PC-3 (cell line): Measurements from ENCODE around the gene SYCP2L. TPM values are rescaled to one million over a fixed set of nuclear protein-coding genes. Genes with fewer than 3 reads are reported as not detected.
"Not testable (repeated sequence)": the region's sequence is repeated elsewhere in the genome, so short reads cannot be mapped to it uniquely, and the experiment has no call there.

ENCODE experiments used
- ATAC-seq: fragments of 200-7000 bp; cut with Tn5 transposase; 2 replicates; pipeline ENCODE4 v1.9.1; 2020; ENCODE audit warnings: mild to moderate bottlenecking, moderate library complexity
- BruUV-seq: library from RNA; stranded (reverse); fragments of 400-500 nt; replicated peaks from 2 replicates; lab custom pipeline; 2021; lab: Mats Ljungman, UMichigan
- CTCF ChIA-PET: fragments of 300-600 bp; sonication (Branson Sonifier 250); formaldehyde crosslinking; loops from one replicate; lab custom pipeline; 2022; ENCODE audit warnings: antibody characterized with exemption; lab: Charles Lee
- POLR2A ChIA-PET: fragments of 300-600 bp; sonication (Branson Sonifier 250); formaldehyde crosslinking; loops from one replicate; lab custom pipeline; 2022; ENCODE audit warnings: antibody characterized with exemption; ENCODE audit not compliant: unreplicated experiment; lab: Charles Lee
- DNase-seq: peaks from one replicate; pipeline ENCODE4 v3.0.0-alpha.2; 2015
- H2AFZ ChIP-seq: fragments of 300-600 bp; sonication (generic); 2 replicates; pipeline ENCODE4 v1.6.0; 2016; ENCODE audit warnings: antibody characterized with exemption, low read length
- H3F3A ChIP-seq: fragments of 300-600 bp; sonication (generic); one replicate; pipeline ENCODE4 v1.6.0; 2017; ENCODE audit warnings: antibody characterized with exemption, low read length, control low read depth, mild to moderate bottlenecking; ENCODE audit not compliant: unreplicated experiment
- H3K27ac ChIP-seq: fragments of 300-600 bp; sonication (generic); 2 replicates; pipeline ENCODE4 v1.5.1; 2016; ENCODE audit warnings: mild to moderate bottlenecking, low read length
- H3K27me3 ChIP-seq: fragments of 300-600 bp; sonication (generic); 2 replicates; pipeline ENCODE4 v1.6.1; 2016; ENCODE audit warnings: low read length, mixed read lengths
- H3K36me3 ChIP-seq: fragments of 300-600 bp; sonication (generic); 2 replicates; pipeline ENCODE4 v1.6.1; 2016; ENCODE audit warnings: low read depth, mixed run types, low read length, mixed read lengths
- H3K4me1 ChIP-seq: fragments of 300-600 bp; sonication (generic); 2 replicates; pipeline ENCODE4 v1.5.1; 2016; ENCODE audit warnings: low read length; ENCODE audit not compliant: insufficient read depth
- H3K4me2 ChIP-seq: fragments of 300-600 bp; sonication (generic); 2 replicates; pipeline ENCODE4 v1.6.0; 2016; ENCODE audit warnings: low read length
- H3K4me3 ChIP-seq: fragments of 300-600 bp; sonication (generic); 2 replicates; pipeline ENCODE4 v1.5.1; 2016; ENCODE audit warnings: mild to moderate bottlenecking, low read length, mixed read lengths
- H3K79me2 ChIP-seq: fragments of 300-600 bp; sonication (generic); 2 replicates; pipeline ENCODE4 v1.6.1; 2017; ENCODE audit warnings: low read length, mixed read lengths
- H3K9ac ChIP-seq: fragments of 300-600 bp; sonication (generic); 2 replicates; pipeline ENCODE4 v1.6.0; 2016; ENCODE audit warnings: mild to moderate bottlenecking, low read length
- H3K9me2 ChIP-seq: fragments of 300-600 bp; sonication (generic); replicated peaks from 2 replicates; pipeline ENCODE4 v1.6.1; 2016; ENCODE audit warnings: mixed run types, low read length, mixed read lengths
- H3K9me3 ChIP-seq: fragments of 300-600 bp; sonication (generic); 2 replicates; pipeline ENCODE4 v1.6.1; 2016; ENCODE audit warnings: low read length, mixed read lengths
- H4K20me1 ChIP-seq: fragments of 300-600 bp; sonication (generic); 2 replicates; pipeline ENCODE4 v1.6.1; 2016; ENCODE audit warnings: low read length, mixed read lengths
- CTCF ChIP-seq: fragments of 300-600 bp; sonication (generic); conservative IDR thresholded peaks from 2 replicates; pipeline ENCODE4 v1.5.1; 2017; ENCODE audit warnings: antibody characterized with exemption, low read depth, mild to moderate bottlenecking, low read length
- EZH2 ChIP-seq: fragments of 300-600 bp; sonication (generic); IDR thresholded peaks from one replicate; pipeline ENCODE4 v1.6.1; 2017; ENCODE audit warnings: antibody characterized with exemption, mild to moderate bottlenecking, low read length; ENCODE audit not compliant: unreplicated experiment
- EZH2phosphoT487 ChIP-seq: fragments of 300-600 bp; sonication (generic); IDR thresholded peaks from 2 replicates; pipeline ENCODE4 v1.6.1; 2018; ENCODE audit warnings: mild to moderate bottlenecking, antibody characterized with exemption, low read length, borderline replicate concordance
- intact Hi-C: fragments of 100-400 bp; cut with micrococcal nuclease; formaldehyde crosslinking; loops from 2 replicates; pipeline ENCODE4 v1.9.0; 2023
- total RNA-seq: library from RNA; depleted of rRNA; stranded (reverse); fragments of >200 nt; gene quantifications from 2 replicates; pipeline ENCODE4 v1.2.3, GENCODE V29; 2014

The SYCP2L gene
- total RNA-seq, 1 experiment from 2014 or later = 0.07 TPM

GRCh38 chr6:10849901-10850300 is 37.0 kb upstream of the SYCP2L start:
- no peak for DNase-seq
- H3K4me3 ChIP-seq = no peak overlapping the region
- H3K27ac ChIP-seq = no peak overlapping the region
- H2AFZ ChIP-seq = no peak overlapping the region
- no peak overlapping the region for H3K4me2 ChIP-seq
- ChIA-PET CTCF (no interaction called here), POLR2A (no interaction called here)
- TF ChIP-seq CTCF (no peak), EZH2phosphoT487 (no peak), EZH2 (no peak)
- H3K36me3 ChIP-seq = no peaks in the 10 kb centered on the region
- H3K27me3 ChIP-seq = no peaks in the 10 kb centered on the region
- intact Hi-C loops = no loop called here
- ATAC-seq = no peak
- H3F3A ChIP-seq = no peaks in the 10 kb centered on the region
- BruUV-seq = no TSS peak
- no peaks in the 10 kb centered on the region for H3K4me1 ChIP-seq
- H3K9ac ChIP-seq = no peak overlapping the region
- 0 out of 2 replicates have a peak, but pooled peaks cover 6% of the 10 kb centered on the region for H3K9me3 ChIP-seq
- H3K79me2 ChIP-seq = no peaks in the 10 kb centered on the region
- no peaks in the 10 kb centered on the region for H3K9me2 ChIP-seq
- H4K20me1 ChIP-seq = no peaks in the 10 kb centered on the region

GRCh38 chr6:10850728-10851127 is 36.1 kb upstream of the SYCP2L start:
- Histone ChIP-seq H3K9me2 (no peaks in the 10 kb centered on the region), H3K79me2 (no peaks in the 10 kb centered on the region), H3K27me3 (no peaks in the 10 kb centered on the region), H3F3A (no peaks in the 10 kb centered on the region), H3K4me2 (no peak overlapping the region), H3K9me3 (0 out of 2 replicates have a peak, but pooled peaks cover 9% of the 10 kb centered on the region), H3K9ac (no peak overlapping the region), H3K36me3 (no peaks in the 10 kb centered on the region), H3K4me3 (no peak overlapping the region), H2AFZ (no peak overlapping the region), H3K4me1 (no peaks in the 10 kb centered on the region), H3K27ac (no peak overlapping the region), H4K20me1 (no peaks in the 10 kb centered on the region)
- ChIA-PET CTCF (no interaction called here), POLR2A (no interaction called here)
- TF ChIP-seq CTCF (no peak), EZH2phosphoT487 (no peak), EZH2 (no peak)
- DNase-seq = no peak
- ATAC-seq = no peak
- intact Hi-C loops = no loop called here
- BruUV-seq = no TSS peak

- H3K4me1 ChIP-seq = no peaks in the 10 kb centered on the region
- ATAC-seq = no peak
- no peaks in the 10 kb centered on the region for H3K9me2 ChIP-seq
- DNase-seq = no peak
- no peak overlapping the region for H3K9ac ChIP-seq
- H3K27me3 ChIP-seq = no peaks in the 10 kb centered on the region
- no peaks in the 10 kb centered on the region for H3K36me3 ChIP-seq
- H2AFZ ChIP-seq = no peak overlapping the region
- ChIA-PET CTCF (no interaction called here), POLR2A (no interaction called here)
- no TSS peak for BruUV-seq
- no peak overlapping the region for H3K4me2 ChIP-seq
- H3K27ac ChIP-seq = no peak overlapping the region
- H4K20me1 ChIP-seq = no peaks in the 10 kb centered on the region
- intact Hi-C loops = no loop called here
- H3K9me3 ChIP-seq = 0 out of 2 replicates have a peak, but pooled peaks cover 9% of the 10 kb centered on the region
- H3K4me3 ChIP-seq = no peak overlapping the region
- no peaks in the 10 kb centered on the region for H3F3A ChIP-seq
- no peak for TF ChIP-seq EZH2phosphoT487
- TF ChIP-seq EZH2 = no peak
- no peak for TF ChIP-seq CTCF
- H3K79me2 ChIP-seq = no peaks in the 10 kb centered on the region
Observed at GRCh38 chr6:10852361-10852960, 34.4 kb upstream of the SYCP2L start.

GRCh38 chr6:10853849-10854300 is 33.0 kb upstream of the SYCP2L start:
- intact Hi-C loops, H3K9me2 ChIP-seq, H3K4me2 ChIP-seq, H3K9ac ChIP-seq, POLR2A ChIA-PET, DNase-seq, H2AFZ ChIP-seq, H3F3A ChIP-seq, H3K4me3 ChIP-seq, H3K79me2 ChIP-seq, CTCF ChIA-PET, H3K27ac ChIP-seq, H3K4me1 ChIP-seq, H3K36me3 ChIP-seq, H3K9me3 ChIP-seq, BruUV-seq, ATAC-seq, H4K20me1 ChIP-seq, H3K27me3 ChIP-seq: not testable (repeated sequence)
